Mesothelial cell of epicardium (in vitro differentiated cells): ENCODE data around the gene EXOC4. TPM values are rescaled to one million over a fixed set of nuclear protein-coding genes. Genes with fewer than 3 reads are reported as not detected.

Source experiments
- DNase-seq, 2 experiments: peaks; one replicate each; pipeline ENCODE4 v3.0.0; 2021; ENCODE audit warnings: low spot score in 2 of 2; ENCODE audit not compliant: unreplicated experiment in 2 of 2
- H3K27ac Mint-ChIP-seq: 2 replicates; pipeline ENCODE4 v1.8.0; 2021; ENCODE audit warnings: mixed read lengths
- H3K27me3 Mint-ChIP-seq: 2 replicates; pipeline ENCODE4 v1.8.0; 2021; ENCODE audit warnings: low read depth, mixed read lengths
- H3K36me3 Mint-ChIP-seq: 2 replicates; pipeline ENCODE4 v1.8.0; 2021; ENCODE audit warnings: mixed read lengths
- H3K4me1 Mint-ChIP-seq: 2 replicates; pipeline ENCODE4 v1.8.0; 2021; ENCODE audit warnings: mixed read lengths
- H3K4me3 Mint-ChIP-seq: 2 replicates; pipeline ENCODE4 v1.8.0; 2021; ENCODE audit warnings: mild to moderate bottlenecking, moderate library complexity, mixed read lengths
- H3K9me3 Mint-ChIP-seq: 2 replicates; pipeline ENCODE4 v1.8.0; 2021; ENCODE audit warnings: mixed read lengths
- CTCF ChIP-seq: fragments of 200-600 bp; sonication (generic); IDR thresholded peaks from one replicate; pipeline ENCODE4 v1.5.0; 2021; ENCODE audit warnings: antibody characterized with exemption; ENCODE audit not compliant: unreplicated experiment
- total RNA-seq: library from RNA; stranded (reverse); gene quantifications from 3 replicates; pipeline ENCODE4 v1.2.1, GENCODE V29; 2021

EXOC4 gene
- total RNA-seq, 1 donor from 2014 or later, result 105 TPM

GRCh38 chr7:133859871-133860450 lies 607.1 kb downstream of the EXOC4 start:
- DNase-seq, result no peak
- no peaks in the 10 kb centered on the region for H3K9me3 Mint-ChIP-seq
- H3K4me1 Mint-ChIP-seq, result no peaks in the 10 kb centered on the region
- H3K36me3 Mint-ChIP-seq, result no peaks in the 10 kb centered on the region
- H3K27ac Mint-ChIP-seq, result no peak overlapping the region
- H3K4me3 Mint-ChIP-seq, result no peak overlapping the region
- TF ChIP-seq CTCF, result no peak
- no peaks in the 10 kb centered on the region for H3K27me3 Mint-ChIP-seq

DNA sequence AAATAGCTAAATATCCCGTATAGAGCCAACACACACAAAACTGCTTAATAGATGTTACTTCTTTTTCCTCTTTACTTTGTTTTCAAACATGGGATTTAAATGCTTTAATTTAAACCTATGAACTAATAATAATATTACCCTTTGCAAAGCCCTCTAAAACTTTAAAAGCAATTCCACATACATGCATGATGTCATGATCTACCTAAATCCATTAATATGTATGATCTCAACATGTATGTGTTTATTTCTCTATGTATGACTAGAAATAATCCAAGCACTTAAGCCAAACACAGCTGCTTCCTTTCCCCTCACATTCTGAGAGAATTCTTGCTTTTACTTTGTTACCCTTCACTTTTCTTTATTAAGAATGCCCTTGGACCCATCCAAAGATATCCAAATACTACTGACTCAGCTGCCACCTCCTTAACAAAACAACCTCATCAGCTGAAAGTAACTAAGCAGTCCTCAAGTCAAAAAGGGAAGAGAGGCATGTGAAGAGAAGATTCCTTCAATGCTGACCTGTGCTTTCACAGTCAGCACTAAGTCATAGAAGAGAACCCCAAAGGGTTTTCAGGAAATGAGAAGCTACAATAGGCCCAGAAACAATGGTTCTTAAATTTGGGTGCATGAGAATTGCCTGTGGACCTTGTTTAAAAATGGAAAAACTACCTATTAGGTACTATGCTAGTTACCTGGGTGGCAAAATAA lies 607.9 kb downstream of the EXOC4 start:
- Mint-ChIP-seq H3K4me1 (no peaks in the 10 kb centered on the region), H3K27me3 (no peaks in the 10 kb centered on the region), H3K36me3 (no peaks in the 10 kb centered on the region), H3K27ac (no peak overlapping the region), H3K4me3 (no peak overlapping the region), H3K9me3 (no peaks in the 10 kb centered on the region)
- no peak for DNase-seq
- TF ChIP-seq CTCF, result no peak

DNA sequence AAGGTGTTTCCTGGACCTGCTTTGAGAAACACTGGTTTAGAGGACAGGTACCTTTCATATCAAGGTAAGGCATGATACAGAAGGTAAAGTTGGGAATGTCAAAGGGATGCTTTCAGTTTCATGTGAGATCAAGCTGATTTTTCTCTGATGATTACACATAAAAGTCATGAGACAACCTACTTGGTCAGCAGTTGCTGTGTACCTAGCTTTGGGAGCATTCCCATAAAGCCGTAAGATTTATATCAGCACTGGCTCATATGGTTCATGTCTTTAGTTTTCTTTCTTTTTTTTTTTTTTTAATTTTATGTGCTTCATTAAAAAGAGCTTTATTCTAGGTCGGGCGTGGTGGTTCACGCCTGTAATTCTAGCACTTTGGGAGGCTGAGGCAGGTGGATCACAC lies 609.0 kb downstream of the EXOC4 start:
- no peaks in the 10 kb centered on the region for H3K27me3 Mint-ChIP-seq
- DNase-seq, result no peak
- no peaks in the 10 kb centered on the region for H3K9me3 Mint-ChIP-seq
- no peak for TF ChIP-seq CTCF
- no peaks in the 10 kb centered on the region for H3K36me3 Mint-ChIP-seq
- no peaks in the 10 kb centered on the region for H3K4me1 Mint-ChIP-seq
- no peak overlapping the region for H3K27ac Mint-ChIP-seq
- no peak overlapping the region for H3K4me3 Mint-ChIP-seq

DNA sequence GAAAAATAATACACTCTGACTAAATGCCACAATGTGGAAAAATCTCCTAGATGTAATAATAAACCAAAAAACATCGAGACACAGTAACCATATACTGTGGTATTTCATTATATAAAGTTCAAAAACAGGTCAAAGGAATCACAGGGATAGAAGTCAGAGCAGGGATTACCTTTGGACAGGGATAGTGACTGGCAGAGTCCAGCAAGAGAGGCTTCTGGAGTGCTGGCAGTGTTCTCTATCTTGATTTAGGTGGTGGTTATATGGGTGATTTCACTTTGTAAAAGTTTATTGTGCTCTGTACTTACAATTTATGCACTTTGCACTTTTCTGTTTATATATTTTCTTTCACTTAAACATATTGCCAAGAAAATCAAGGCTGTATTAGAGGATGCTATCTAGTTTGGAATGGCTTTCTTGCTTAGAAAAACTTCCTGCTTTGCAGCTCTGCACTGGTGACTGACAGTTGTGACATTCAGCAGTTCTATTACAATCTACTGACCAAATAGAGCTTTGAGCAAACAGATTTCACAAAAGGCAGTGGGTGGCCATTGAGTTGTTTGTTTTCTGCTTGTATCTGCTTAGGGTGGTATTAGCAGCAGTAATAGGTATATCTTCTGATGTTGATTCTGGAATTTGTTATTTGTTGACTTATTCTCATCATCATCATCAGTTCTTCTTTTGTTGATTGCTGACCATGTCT lies 610.6 kb downstream of the EXOC4 start:
- no peak for TF ChIP-seq CTCF
- Mint-ChIP-seq H3K36me3 (no peaks in the 10 kb centered on the region), H3K27ac (no peak overlapping the region), H3K27me3 (no peaks in the 10 kb centered on the region), H3K4me1 (no peaks in the 10 kb centered on the region), H3K4me3 (no peak overlapping the region), H3K9me3 (no peaks in the 10 kb centered on the region)
- no peak for DNase-seq

GRCh38 chr7:133869556-133869955 lies 616.7 kb downstream of the EXOC4 start:
- no peak for DNase-seq

More at GRCh38 chr7:133869556-133869955, 616.7 kb downstream of the EXOC4 start:
- no peak overlapping the region for H3K4me3 Mint-ChIP-seq
- no peaks in the 10 kb centered on the region for H3K27me3 Mint-ChIP-seq
- H3K27ac Mint-ChIP-seq, result no peak overlapping the region
- no peak for TF ChIP-seq CTCF
- no peaks in the 10 kb centered on the region for H3K4me1 Mint-ChIP-seq
- no peaks in the 10 kb centered on the region for H3K9me3 Mint-ChIP-seq
- H3K36me3 Mint-ChIP-seq, result no peaks in the 10 kb centered on the region
